Spleen (tissue), 7 donors: ENCODE data around the gene CIT.

Experiments used
- CTCF ChIP-seq, 11 experiments: fragments of 200-600 bp in 7 of 11; fragments of 450-650 bp in 4 of 11; sonication (generic) in 4 of 11; IDR thresholded peaks in 8 of 11; conservative IDR thresholded peaks in 3 of 11; 1 replicate in 7 of 11; 2 replicates in 4 of 11; pipeline versions ENCODE4 v1.4.0 to v1.8.0; 2016 to 2021; ENCODE audit warnings: antibody characterized with exemption in 11 of 11, inconsistent platforms in 4 of 11, mild to moderate bottlenecking in 1 of 11
- POLR2A ChIP-seq, 3 donors: fragments of 450-650 bp; IDR thresholded peaks; one replicate each; pipeline ENCODE4 v1.5.1; 2017; ENCODE audit warnings: antibody characterized with exemption in 3 of 3, mild to moderate bottlenecking in 1 of 3
- donor health status: DM: no; HTN: no; CAD: no; lungs with moderate emphysema.
- donor health status: DM: no; HTN: no; CAD: no.
- donor health status: DM: no; HTN: no; CAD: no.

DNA sequence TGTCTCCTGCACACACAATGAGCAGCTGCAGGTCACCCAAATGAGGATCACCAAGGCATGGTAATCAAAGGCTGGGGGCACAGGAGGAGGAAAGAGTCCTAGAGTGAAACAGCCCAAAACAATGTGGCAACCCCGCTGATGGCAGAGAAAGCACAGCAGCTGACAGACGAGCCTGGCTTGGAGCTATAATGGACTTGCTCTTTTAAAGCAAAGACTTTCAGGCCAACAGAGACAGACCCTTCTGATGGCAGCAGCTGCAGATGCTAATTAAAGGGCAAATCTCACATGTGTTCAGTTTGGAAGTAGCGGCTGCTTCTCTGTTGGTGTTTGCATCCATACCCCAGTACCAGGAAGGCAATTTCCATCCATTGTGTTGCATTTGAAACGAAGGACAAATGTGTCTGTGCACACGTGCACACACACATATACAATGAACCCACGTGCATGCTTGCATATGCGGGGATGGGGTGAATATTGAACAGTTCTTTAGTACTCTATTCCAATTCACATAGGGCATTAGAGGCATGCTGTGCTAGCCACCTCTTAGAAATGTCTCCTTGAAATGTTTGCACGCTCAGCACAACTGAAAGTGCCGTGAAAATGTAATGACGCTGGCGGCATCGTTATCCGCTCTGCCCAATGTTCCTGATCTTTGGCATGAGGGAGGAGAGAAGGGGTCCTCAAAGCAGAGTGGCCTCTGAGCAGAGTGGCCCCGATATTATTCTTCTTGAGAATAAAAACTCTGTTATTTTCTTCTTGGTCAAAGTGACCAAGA, 38.1 kb downstream of the CIT start:
- TF ChIP-seq POLR2A (IDR thresholded peaks at IDR 0.05) (no peak), CTCF (IDR thresholded peaks at IDR 0.05 in 8 of 11, conservative IDR thresholded peaks at IDR 0.05 in 3 of 11) (no peak)
